HL-60/S4 treated with phorbol 12-myristate 13-acetate at 8.2 ng/mL for 4 days and 3 days (cell line): ENCODE data around the gene RNF6.
"Not testable (repeated sequence)": the region's sequence is repeated elsewhere in the genome, so short reads cannot be mapped to it uniquely, and the experiment has no call there.

Source experiments
- in situ Hi-C: fragments of 300-500 bp; cut with MboI; formaldehyde crosslinking; loops from 2 replicates; pipeline ENCODE4 v1.15.0; 2022; ENCODE audit warnings: low sequenced_read_pairs

The RNF6 gene

DNA sequence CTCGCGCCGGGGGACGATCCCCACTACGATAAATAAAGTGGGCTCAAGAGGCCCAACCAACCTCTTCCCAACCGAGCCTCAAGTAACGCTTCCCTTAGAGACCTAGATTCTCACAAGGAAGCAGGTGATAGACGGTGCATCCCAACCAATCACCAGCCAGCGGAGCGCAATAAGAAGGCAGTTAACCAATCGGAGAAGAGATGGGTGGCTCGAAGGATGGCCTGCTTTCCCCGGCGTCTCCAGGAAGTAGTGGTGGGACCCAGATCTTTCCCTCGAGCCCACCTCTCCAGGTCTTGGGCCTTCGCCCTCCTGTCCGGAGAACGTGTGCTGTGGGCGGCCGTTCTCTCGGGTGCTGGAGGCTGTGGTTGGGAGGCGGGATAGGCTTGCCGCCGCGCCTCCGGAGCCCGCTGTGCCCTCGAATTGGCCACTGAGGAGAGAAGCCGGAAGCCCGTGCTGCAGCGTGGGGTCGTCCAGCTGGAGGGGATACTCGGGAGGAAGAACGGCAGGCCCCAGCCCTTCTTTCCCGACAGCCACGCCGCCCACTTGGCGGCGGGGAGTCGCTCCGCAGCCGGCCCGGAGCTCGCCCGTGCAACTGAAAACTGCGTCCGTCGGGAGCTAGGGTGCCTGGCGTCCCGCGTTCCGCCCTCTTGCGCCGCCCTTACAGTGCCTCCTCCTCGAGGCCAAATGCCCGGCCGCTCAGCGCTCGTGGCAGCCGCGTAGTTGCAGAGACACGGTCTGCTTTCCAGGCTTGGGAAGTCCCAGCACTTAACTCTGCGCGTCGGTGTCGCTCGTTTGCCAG is at the start of gene RNF6:
Gene RNF6 (minus strand): TSS at position 594 of the 799 bp plus-strand sequence. CDS start 2,665 bp downstream, outside the sequence.
- in situ Hi-C loops, result no loop called here

DNA sequence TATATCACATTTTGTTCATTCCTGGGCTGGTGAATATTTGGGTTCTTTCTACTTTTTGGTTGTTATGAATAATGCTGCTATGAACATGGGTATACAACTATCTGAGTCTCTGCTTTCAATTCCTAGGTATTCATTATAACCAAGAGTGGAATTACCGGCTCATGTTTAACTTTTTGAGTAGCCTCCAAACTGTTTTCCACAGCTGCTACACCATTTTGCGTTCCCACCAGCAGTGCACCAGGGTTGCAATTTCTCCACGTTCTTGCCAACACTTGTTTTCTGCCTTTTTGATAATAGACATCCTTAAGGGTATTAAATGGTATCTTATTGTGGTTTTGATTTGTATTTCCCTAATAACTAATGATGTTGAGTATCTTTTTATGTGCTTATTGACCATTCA is 48.6 kb upstream of the RNF6 start:
- in situ Hi-C loops, result no loop called here

- in situ Hi-C loops, result no loop called here
Measured at GRCh38 chr13:26266311-26266710, 44.2 kb upstream of the RNF6 start.

GRCh38 chr13:26262156-26262555 is 40.0 kb upstream of the RNF6 start:
- in situ Hi-C loops, result no loop called here

DNA sequence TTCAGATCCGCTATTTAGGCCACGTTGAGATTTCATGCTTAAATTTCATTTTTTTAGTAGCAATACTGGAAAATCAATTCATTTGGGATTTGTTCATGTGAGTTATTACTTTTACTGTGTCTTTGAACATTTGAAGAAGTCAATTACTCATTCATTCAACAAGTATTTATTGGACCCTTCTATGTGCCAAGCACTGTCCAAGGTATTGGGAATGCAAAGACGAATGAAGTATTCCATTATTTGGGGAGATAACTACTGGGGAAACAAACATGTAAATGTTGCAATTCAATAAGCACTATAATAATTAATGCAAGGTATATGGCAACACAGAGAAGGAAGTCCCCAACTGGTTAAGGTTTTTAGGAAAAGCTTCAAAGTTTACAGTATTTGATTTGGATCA is 37.5 kb upstream of the RNF6 start:
- in situ Hi-C loops, result no loop called here

GRCh38 chr13:26257049-26257448 is 34.9 kb upstream of the RNF6 start:
- in situ Hi-C loops, result no loop called here

- in situ Hi-C loops, result no loop called here
Measured at GRCh38 chr13:26255691-26256277, 33.7 kb upstream of the RNF6 start.

DNA sequence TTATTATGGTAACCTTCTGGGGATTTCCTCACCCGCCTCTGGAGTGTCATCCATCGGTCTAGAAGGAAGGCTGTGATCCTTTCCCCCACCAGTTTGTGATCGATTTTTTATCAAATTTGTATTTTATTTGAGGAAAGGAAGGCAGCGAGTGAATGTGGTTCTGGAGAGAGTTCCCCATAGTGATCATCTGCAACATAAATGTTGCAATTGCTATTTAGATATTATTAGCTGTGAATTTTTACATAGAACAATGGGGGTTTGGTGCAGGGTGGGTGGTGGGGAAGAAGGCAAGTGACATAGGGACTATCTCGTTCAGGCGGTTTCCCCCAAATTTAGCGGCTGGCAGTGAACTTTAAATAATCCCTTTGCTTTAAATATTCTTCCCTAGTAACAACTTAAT is 33.0 kb upstream of the RNF6 start:
- in situ Hi-C loops, result no loop called here

DNA sequence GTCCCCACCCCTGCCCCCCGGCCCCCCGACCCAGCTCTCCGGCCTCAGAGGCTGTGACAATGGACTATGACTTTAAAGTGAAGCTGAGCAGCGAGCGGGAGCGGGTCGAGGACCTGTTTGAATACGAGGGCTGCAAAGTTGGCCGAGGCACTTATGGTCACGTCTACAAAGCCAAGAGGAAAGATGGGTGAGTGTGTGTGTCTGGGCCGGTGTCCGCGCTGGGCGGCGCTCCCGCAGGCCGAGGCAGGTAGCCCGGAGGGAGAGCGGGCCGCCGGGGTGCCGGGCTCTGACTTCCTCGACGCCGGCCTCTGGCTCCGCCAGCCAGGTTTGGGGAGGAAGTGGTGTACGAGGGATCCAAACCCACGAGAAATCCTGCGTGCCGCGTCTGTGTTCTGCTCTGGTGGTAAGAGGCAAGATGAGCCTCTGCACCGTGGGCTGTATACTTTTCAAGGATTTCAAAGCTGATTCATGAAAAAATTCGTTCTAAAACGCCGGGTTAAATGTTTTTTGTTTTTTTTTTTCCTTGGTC is 32.5 kb upstream of the RNF6 start:
- in situ Hi-C loops, result no loop called here

- in situ Hi-C loops, result no loop called here
Measured at GRCh38 chr13:26253787-26254582, 31.9 kb upstream of the RNF6 start, which contains the start of gene CDK8. Gene CDK8, plus strand, starts transcription at chr13:26254129. Its CDS starts 513 bp downstream, at chr13:26254642.

DNA sequence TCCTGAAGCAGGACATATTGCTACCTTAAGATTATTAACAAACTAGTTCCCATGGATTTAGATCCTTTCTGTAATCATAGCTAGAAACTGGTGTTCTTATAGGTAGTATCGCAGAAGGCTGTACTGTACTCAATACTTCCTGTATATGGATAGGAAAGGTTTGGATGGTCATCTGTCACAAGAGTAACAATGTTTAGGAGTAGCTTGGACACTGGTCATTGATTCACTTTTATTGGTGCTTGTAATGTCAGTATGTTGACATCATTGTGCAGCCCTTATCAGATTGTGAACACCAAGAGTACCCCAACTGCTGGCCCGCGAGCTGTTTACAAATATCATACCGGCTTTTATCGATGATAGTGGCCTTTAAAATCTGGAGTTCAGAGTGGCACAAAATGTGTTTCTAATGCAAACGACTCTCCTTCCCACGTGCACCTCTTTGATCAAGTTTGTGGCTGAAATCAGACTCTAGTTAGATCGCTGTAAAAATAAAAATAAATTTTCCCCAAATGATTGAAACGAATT is 31.2 kb upstream of the RNF6 start:
- in situ Hi-C loops, result no loop called here

DNA sequence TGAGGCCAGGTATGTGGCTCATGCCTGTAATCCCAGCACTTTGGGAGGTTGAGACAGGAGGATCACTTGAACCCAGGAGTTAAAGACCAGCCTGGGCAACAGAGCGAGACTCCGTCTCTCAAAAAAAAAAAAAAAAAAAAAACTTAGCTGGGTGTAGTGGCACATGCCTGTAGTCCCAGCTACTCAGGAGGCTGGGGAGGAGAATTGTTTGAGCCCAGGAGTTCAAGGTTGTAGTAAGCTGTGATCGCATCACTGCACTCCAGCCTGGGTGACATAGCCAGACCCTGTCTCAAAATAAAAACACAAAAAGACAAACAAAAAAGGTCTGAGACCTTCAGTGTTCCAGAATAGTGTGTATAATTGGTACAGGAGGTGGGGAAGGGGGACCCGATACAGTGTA is 29.9 kb upstream of the RNF6 start:
- in situ Hi-C loops, result not testable (repeated sequence)

GRCh38 chr13:26249551-26249950 is 27.4 kb upstream of the RNF6 start:
- in situ Hi-C loops, result no loop called here

GRCh38 chr13:26247608-26248007 is 25.5 kb upstream of the RNF6 start:
- in situ Hi-C loops, result no loop called here

GRCh38 chr13:26247011-26247410 is 24.9 kb upstream of the RNF6 start:
- in situ Hi-C loops, result no loop called here

GRCh38 chr13:26246154-26246553 is 24.0 kb upstream of the RNF6 start:
- in situ Hi-C loops, result no loop called here

DNA sequence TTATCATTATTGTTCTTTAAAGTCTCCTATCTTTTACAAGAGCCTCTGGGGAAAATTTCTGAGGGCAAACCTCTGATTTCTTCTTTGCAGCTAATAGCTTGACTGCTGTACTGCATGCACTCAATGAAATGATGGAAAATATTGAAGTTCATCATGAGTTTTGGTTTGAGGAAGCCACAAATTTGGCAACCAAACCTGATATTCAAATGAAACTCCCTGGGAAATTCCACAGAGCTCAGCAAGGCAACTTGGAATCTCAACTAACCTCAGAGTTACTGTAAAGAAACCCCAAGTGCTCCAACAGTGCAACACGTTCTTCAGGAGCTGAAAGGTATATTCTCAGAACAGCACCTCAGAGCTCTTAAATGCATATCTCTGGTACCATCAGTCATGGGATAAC is 14.2 kb upstream of the RNF6 start:
- in situ Hi-C loops, result no loop called here

- in situ Hi-C loops, result no loop called here
Measured at GRCh38 chr13:26230703-26231102, 8.6 kb upstream of the RNF6 start.

DNA sequence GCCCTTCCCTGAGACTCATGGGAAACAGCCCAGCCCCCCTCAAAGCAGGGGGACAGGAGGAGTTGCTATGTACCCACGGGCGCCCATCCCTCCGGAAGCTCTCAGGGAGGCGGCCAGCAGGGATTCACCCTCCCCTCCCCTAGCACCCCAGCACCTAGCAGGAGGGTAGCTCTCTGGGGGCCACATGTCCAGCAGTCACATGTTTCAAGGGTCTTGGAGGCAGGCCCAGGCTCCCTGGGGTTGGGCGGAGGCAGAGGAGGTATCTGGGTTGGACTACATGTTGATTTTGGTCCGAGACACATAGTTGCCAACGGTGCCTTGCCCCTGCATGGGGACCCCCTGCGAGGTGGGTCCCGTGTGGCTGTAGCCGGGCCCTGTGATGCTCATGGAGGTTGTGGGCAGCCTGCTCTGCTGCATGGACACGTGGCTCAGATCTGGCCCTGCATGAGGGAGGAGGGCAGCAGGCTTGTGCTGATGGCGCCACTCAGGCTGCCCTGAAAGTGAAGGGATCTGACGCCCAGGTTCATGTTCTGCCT is 7.0 kb upstream of the RNF6 start:
- in situ Hi-C loops, result no loop called here

DNA sequence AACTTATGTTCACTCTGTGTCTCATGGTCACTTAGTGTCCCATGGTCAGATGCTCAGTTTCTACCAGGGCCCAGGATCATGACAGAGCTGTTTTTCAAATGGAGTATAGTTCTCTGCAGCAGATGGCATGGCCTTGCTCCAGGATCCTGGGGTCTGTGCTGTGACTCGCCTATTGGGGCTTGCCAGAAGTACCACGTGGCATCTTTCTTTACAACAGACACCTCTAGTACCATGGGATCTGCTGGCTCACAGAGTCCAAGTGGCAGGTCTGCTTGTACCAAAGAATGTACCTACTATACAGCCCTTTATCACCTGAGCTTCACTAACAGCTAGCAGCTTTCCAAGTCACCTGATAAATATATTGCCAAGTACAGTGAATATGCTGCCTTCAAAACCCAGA is 6.0 kb upstream of the RNF6 start:
- in situ Hi-C loops, result no loop called here
